NCI-H146 (cell line): ENCODE results near the gene DHX57.
A peak's percentile ranks its signal among the peaks of the same experiment; 100 is the strongest.

ENCODE experiments used
- DNase-seq: peaks from one replicate; lab custom pipeline; 2025; lab: John Stamatoyannopoulos, UW

Gene DHX57, protein sequence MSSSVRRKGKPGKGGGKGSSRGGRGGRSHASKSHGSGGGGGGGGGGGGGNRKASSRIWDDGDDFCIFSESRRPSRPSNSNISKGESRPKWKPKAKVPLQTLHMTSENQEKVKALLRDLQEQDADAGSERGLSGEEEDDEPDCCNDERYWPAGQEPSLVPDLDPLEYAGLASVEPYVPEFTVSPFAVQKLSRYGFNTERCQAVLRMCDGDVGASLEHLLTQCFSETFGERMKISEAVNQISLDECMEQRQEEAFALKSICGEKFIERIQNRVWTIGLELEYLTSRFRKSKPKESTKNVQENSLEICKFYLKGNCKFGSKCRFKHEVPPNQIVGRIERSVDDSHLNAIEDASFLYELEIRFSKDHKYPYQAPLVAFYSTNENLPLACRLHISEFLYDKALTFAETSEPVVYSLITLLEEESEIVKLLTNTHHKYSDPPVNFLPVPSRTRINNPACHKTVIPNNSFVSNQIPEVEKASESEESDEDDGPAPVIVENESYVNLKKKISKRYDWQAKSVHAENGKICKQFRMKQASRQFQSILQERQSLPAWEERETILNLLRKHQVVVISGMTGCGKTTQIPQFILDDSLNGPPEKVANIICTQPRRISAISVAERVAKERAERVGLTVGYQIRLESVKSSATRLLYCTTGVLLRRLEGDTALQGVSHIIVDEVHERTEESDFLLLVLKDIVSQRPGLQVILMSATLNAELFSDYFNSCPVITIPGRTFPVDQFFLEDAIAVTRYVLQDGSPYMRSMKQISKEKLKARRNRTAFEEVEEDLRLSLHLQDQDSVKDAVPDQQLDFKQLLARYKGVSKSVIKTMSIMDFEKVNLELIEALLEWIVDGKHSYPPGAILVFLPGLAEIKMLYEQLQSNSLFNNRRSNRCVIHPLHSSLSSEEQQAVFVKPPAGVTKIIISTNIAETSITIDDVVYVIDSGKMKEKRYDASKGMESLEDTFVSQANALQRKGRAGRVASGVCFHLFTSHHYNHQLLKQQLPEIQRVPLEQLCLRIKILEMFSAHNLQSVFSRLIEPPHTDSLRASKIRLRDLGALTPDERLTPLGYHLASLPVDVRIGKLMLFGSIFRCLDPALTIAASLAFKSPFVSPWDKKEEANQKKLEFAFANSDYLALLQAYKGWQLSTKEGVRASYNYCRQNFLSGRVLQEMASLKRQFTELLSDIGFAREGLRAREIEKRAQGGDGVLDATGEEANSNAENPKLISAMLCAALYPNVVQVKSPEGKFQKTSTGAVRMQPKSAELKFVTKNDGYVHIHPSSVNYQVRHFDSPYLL (N-terminal part only)

DNA sequence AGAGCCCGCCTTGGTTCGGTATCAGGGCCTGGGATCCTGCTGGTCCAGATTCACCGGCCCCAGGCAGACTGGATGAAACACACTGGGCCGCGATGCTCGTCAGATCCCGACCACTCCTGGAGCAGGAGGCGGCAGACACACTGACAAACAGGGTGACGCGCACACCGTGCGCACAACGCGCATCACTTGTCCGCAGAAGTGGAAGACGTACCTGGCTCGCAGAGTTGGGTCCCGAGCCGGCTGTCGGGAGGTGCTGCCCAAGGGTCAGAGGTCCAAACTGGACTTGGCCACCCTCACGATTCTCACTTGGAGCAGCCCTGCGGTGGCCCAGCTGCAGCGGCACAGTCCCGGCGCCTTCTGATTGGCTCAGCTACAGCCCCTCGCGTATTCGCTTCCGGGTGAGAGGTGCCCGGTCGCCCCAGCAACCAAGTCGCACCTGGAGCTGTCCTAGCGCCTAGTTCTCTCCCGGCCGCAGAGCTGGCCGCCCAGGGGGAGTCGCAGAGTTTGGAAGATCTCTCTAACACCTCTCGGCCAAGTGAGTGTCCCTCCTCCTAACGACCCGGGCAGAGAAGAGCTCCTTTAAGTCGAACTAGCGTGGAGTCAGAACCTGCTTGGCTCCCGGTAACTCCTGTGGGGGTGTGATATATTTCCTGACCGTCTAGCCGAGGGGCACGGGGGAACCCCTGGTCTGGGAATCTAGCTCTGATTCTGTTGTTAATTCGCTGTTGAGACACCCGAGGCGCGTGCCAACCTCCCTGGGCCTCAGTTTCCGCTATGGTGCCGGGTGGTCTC is at the start of gene DHX57, which contains the start of gene MORN2:
Gene DHX57 (minus strand): TSS at position 359 of the 792 bp plus-strand sequence. CDS start 7,529 bp downstream, outside the sequence.
Gene MORN2 (plus strand): TSS at position 401 of the 792 bp plus-strand sequence.
- DNase-seq: peak; percentile 85

DNA sequence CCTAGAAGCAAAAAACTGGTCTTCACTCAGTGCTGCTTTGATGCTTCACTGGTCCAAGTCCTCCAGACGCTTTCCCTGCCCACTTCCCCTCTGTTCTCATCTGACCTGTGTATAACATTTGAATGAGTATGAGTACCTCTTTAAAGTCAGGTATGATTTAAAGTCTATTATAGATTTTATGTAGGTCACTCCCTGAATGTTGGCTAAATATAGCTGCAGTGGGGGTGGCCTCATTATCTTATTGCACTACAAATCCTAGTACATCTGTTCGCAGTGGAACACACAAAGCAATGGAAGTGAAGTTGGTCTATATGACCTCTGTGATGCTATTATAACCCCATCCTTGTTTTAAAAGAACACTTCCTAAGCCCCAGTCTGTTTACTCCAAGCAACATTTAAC is 47.2 kb upstream of the DHX57 start:
- DNase-seq: no peak

DNA sequence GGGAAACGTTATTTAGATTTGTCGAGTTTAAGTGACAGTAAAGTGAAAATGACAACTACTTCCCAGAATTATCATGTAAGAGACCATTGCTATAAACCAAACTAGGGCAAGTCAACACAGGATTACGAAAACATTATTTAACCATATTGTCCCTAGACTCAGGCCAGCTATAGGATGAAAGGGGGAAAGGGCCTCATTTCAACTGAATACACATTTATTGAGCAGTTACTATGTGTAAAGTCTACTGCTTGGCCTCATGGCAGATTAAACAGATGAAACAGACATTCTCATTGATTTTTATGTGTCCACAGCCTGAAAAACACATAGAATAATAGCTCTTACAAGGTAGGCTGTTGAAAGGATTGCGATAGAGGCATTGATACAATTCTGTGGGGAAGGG is 46.7 kb upstream of the DHX57 start:
- DNase-seq: no peak

DNA sequence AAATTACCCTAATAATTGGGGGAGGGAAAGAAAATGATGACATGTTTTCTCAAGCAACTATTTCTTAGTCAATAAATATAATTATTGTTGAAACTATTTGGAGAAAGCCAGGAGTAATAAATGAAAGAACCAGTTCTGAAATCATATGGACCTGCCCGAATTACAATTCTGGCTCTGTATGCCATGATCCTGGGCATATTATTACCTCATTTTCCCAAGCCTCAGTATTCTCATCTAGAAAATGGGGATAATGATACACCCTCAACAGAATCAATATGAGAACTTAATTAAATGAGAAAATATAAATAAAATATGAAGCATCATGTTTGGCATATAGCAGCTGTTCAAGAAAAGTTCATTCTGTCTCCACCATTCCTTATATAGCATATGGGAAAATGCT is 36.9 kb upstream of the DHX57 start:
- DNase-seq: no peak

DNA sequence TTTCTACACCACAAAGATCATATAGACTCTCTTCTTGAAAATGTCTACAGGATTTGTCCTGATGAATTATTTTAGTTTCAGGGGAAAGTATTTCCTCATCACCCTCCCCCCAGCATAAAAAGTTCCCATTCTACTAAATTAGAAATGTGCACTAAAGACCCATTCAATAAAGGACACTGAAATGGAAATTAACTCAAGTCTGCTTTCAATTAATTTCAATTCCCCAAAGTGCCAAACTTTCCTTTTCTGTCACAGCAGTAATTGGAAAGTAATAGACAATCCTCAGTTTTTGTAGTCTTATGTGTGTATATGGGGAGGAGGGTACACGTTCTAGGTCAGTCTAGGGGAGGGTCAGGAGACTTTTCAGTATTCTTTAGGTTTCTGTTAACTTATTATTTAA is 35.5 kb upstream of the DHX57 start:
- no peak for DNase-seq

DNA sequence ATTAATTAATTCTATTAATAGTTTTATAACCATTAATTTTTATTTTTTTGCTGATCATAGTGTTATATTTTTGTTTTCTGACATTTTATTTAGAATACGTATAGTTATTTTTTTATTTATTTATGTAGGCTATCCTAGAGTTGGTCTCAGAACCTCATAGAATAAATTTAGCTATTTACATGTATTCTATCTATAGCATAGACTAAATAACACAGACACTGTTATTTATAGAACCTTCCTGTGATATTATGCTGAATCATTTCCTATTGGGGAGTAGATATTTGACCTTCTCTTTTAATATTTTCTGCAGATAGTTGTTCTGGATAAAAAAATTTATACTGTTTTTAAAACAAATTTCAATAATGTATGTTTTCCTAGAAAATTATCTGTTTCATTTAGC is 34.1 kb upstream of the DHX57 start:
- DNase-seq: no peak

DNA sequence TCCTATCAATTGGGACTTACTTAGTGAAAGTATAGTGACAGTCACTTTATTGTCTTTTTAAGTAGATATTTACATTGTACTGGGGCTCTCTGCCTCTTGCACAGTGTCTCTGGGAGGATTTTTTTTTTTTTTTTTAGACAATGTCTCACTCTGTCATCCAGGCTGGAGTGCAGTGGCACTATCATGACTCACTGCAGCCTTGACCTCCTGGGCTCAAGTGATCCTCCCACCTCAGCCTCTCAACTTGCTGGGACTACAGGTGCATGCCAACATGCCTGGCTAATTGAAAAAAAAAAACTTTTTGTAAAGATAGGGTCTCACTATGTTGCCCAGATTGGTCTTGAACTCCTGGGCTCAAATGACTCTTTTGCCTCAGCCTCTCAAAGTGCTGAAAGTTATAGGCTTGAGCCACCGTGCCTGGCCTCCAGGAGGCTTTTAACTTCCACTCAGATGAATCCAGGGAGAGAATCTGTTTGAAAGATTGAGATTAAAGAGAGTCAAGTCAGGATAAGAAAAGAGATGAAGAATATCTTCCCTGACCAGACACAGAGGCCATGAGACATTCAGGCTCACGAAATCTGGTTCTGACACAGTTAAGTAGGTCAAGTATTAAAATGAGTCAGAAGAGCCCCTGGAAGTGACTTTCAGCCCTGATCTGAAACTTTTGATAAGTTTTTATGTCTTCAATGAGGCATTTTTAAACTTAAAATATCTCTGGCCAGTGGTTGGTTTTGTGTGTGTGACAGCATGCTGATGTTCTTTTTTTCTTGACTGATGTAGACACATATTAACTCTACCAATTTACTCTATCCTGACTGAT is 32.2 kb upstream of the DHX57 start:
- DNase-seq: no peak

DNA sequence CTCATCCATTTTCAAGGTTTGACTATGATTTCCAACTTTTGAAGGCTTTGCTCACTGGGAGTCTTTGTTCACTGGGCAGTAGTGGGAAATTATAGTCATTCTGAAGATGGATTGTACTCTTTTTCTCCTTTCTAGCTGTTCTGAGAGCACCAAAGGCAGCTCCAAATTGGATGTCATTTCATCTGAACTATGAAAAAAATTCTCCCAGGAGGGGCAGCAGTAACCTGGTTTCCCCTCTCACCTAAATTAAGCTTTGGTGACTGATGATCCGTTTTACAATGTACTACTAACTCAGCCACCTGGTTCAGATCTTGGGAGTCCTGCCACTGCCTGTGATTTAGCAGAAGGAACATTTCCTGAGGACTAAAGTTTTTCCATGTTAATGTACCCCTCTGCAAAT is 31.5 kb upstream of the DHX57 start:
- DNase-seq: no peak

DNA sequence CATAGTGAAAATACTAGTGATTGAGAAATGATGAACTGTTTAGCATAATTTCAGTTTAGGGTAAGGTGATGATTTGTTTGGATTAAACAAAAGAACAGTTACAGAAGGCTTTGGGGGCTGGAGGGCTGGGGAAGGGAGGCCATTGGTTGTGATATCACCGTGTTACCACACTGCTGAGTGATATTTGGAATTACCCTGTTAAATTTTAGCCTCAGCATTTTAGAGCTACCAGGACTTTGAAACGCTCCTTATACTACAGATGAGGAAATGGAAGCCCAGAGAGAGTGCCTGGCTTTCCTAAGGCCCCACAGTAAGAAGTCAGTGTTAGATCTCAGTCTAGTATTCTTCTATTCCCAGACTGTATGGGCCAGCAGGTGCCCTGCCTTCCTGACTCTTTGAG is 29.5 kb upstream of the DHX57 start:
- DNase-seq: no peak

DNA sequence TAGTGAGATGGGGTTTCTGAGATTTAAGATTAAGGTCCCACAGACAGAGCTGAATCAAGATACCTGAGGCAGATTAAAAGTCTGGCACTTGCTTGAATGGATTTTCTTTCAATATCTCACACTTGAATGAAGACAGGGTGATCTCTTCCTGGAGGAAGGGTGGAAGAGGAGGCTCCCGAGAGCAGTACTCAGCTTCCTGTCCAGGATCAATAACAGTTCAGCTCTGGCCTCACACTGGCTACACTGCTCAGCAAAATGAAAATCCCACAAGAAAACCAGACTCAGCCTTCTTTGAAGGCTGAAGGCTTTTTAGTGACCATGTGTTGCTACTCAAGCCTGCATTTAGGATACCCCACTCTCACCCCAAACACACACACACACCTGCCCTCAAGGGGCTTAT is 25.0 kb upstream of the DHX57 start:
- DNase-seq: no peak

DNA sequence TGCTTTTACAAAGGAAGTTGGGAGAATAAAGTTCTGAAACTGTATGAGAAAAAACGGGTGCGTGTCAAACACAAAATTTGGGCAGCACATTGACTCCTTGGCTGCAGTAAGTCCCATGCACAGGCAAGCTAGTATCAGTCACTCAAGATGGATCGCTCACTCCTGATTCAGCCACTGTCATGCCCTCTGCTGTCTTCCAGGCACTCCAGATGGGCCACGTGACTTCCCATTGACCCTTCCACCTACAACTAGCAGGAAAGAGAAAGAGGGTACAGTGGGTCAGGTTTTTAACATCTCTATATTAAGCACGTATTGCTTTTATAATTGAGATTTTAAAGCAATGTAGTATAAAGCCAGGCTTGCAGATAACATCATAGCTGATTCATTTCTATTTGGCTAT is 22.5 kb upstream of the DHX57 start:
- no peak for DNase-seq

DNA sequence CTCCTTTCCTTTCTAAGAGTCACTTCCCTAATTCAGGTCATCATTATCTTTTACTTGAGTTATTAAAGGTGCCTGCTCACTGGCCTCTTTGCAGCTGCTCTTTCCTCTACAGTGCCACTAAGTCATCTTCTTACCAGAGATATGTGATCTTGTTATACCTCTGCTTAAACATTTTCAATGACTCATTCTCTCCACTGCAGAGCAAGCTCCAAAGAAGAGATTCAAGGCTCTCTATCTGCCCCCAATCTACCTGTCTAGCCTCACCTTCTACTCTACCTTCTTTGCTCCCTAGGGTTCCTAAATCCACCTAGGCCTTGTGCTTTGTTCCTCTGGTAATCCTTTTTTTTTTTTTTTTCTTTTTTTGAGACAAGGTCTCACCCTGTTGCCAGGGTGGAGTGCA is 17.1 kb upstream of the DHX57 start:
- DNase-seq: no peak

DNA sequence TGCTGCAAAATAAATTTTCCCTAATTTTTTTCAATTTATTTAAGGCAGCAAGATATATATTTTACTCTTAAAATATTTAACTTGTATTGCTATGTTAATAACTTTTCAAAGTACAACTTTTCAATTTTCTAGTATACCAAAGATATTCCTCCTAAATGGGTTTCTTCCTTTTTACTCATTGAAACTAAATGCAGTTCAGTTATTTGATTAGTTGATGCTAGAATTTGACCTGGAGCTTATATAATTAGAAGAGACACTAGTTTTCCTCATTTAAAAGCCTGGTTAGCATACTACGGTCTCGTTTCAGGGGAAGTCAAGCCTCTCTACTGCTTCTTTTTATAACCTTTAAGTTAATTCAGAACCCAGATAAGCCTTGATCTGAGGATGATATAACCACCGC is 13.8 kb upstream of the DHX57 start, which contains the start of gene ARHGEF33:
Gene ARHGEF33 (plus strand): TSS at position 301 of the 400 bp plus-strand sequence. CDS start 29,573 bp downstream, outside the sequence.
- DNase-seq: no peak

DNA sequence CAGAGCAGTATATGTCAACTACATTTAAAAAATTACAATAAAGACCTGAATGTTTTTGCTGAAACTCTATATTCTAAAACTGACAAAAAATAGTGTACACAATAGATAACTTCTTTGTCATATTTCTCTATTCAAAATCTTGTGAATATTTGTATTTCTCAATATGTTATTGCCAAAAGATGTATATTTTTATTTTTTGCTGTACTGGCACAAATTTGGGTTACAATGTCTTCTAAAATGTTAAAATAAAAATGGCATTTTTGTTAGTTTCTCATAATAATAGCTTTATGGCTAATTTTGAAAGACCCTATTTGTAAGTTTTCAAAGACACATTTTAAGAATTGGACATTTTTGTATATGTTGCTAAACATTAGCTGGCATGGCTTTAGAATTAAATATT is 13.3 kb upstream of the DHX57 start:
- DNase-seq: no peak

DNA sequence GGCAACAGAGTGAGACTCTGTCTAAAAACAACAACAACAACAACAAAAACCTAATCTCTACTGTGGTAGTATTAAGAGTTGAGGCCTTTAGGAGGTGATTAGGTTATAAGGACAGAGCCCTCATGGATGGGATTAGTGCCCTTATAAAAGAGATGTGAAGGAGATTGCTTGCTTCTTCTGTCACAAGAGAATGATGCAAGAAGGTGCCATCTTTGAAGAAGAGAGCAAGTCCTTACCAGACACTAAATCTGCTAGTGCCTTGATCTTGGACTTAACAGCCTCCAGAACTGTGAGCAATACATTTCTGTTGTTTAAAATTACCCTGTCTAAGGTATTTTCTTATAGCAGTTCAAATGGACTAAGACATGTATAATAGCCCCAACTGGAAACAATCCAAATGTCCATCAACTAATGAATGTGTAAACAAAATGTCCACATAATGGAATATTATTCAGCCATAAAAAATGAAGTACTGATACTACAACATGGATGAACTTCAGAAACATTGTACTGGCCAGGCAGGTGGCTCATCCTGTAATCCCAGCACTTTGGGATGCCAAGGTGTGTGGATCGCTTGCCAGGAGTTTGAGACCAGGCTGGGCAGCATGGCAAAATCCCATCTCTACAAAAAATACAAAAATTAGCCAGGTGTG is 12.3 kb upstream of the DHX57 start:
- no peak for DNase-seq

DNA sequence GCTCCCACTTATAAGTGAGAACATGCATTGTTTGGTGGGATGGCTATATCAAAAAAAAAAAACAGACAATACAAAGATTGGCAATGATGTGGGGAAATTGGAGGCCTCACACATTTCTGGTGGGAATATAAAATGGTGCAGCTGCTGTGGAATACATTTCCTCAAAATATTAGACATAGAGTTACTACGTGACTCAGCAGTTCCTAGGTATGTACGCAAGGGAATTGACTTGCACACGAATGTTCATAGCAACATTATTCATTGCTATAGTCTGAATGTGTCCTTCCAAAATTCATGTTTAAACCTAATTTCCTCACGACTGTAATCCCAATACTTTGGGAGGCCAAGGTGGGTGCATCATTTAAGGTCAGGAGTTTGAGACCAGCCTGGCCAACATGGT is 11.6 kb upstream of the DHX57 start:
- no peak for DNase-seq

DNA sequence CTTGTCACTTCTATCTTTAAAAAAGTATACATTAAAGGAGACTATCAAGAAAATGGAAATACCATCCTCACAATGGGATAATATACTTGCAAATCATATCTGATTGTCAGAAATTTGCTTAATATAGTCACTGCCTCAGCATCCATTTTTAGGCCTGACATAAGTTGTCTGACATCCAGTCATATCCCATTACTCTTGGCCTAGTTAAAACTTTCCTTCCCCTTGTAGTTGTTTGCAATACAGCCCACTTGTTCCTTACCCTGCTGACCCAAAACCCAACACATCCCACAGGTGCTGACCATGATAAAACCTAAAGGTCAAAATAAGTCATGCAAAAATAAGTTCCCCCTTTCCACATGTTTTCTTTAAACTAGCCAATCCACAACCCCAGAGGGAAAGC is 10.3 kb upstream of the DHX57 start:
- no peak for DNase-seq

DNA sequence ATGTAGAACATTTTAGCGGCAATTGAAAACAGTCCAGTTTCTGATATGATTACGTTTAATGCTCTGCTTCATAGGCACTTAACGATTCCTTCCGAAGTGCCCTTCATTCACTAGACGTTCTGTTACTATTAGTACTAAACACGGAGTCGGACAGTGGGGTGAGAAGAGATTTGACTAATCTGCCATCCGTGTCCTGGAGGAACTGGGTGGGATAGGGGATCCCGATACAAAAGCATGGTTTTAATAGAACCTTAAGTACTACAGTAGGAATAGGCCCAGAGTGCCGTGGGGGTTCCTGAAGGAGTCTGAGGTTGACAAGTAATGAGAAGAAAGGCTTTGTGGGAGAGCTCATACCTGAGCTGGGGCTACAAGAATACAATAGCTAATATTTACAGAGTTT is 673 bp upstream of the DHX57 start:
- DNase-seq: no peak

DNA sequence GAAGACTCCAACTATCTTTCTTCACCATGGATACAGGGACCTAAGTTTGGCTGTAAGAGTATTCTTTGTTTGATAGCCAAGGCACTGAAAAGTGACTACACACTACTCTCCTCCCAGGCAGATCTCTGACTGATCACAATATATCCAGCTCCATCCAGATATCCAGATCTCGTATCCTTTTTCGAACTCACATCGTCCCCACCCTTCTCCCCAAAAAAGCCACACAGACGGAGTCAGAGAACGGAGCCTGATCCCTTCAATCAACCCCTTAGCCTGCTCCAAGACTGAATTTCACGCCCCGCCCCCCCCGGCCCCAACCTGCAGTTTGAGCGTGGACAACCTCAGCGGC is 533 bp downstream of the DHX57 start:
- peak; percentile 32 for DNase-seq

DNA sequence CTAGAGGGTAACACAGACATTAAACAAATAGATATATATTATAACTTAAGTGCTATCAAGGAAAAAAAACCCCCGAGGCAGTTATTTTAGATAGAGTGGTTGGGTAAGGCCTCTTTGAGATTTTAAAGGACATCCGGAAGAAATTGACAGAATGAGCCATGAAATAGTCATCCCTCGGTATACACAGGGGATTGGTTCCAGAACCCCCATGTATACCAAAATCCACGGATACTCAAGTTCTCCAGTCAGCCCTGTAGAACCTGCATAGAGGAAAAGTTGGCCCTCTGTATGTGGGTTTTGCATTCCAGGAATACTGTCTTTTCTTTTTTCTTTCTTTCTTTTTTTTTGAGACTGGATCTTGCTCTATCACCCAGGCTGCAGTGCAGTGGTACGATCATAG is 2.0 kb downstream of the DHX57 start:
- DNase-seq: no peak
